GM23338 (cell line): ENCODE measurements around the gene KLRB1. TPM values are rescaled to one million over a fixed set of nuclear protein-coding genes. Genes with fewer than 3 reads are reported as not detected.
"Not testable (repeated sequence)": the region's sequence is repeated elsewhere in the genome, so short reads cannot be mapped to it uniquely, and the experiment has no call there.

Source experiments
- ATAC-seq: fragments of 200-7000 bp; cut with Tn5 transposase; 3 replicates; pipeline ENCODE4 v1.9.1; 2020
- DNase-seq: peaks from one replicate; pipeline ENCODE4 v3.0.0-alpha.2; 2015; ENCODE audit warnings: low spot score
- H2AFZ ChIP-seq: fragments of 200-600 bp; sonication (generic); 2 replicates; pipeline ENCODE4 v1.8.0; 2016; ENCODE audit warnings: antibody characterized with exemption, mild to moderate bottlenecking, moderate library complexity
- H3F3A ChIP-seq: fragments of 200-600 bp; sonication (generic); replicated peaks from 2 replicates; pipeline ENCODE4 v1.8.0; 2017; ENCODE audit warnings: antibody characterized with exemption, mixed run types, low read depth
- H3K27ac ChIP-seq: fragments of 200-600 bp; sonication (generic); 2 replicates; pipeline ENCODE4 v1.6.1; 2016; ENCODE audit warnings: low read depth
- H3K27me3 ChIP-seq: fragments of 200-600 bp; sonication (generic); 2 replicates; pipeline ENCODE4 v1.8.0; 2016; ENCODE audit warnings: mild to moderate bottlenecking, mixed run types, moderate library complexity; ENCODE audit not compliant: insufficient read depth
- H3K36me3 ChIP-seq: fragments of 200-600 bp; sonication (generic); 2 replicates; pipeline ENCODE4 v1.8.0; 2016; ENCODE audit warnings: mild to moderate bottlenecking; ENCODE audit not compliant: insufficient read depth
- H3K4me1 ChIP-seq: fragments of 200-600 bp; sonication (generic); 2 replicates; pipeline ENCODE4 v1.8.0; 2016; ENCODE audit warnings: mild to moderate bottlenecking, moderate library complexity; ENCODE audit not compliant: insufficient read depth
- H3K4me2 ChIP-seq: fragments of 200-600 bp; sonication (generic); 2 replicates; pipeline ENCODE4 v1.7.1; 2017; ENCODE audit warnings: mixed run types
- H3K4me3 ChIP-seq: fragments of 200-600 bp; sonication (generic); 2 replicates; pipeline ENCODE4 v1.6.1; 2016; ENCODE audit warnings: mixed run types
- H3K79me2 ChIP-seq: fragments of 200-600 bp; sonication (generic); replicated peaks from 2 replicates; pipeline ENCODE4 v1.8.0; 2017; ENCODE audit warnings: mild to moderate bottlenecking; ENCODE audit not compliant: insufficient read depth
- H3K9me2 ChIP-seq: fragments of 200-600 bp; sonication (generic); 2 replicates; pipeline ENCODE4 v1.8.0; 2017; ENCODE audit not compliant: insufficient read depth
- H4K20me1 ChIP-seq: fragments of 200-600 bp; sonication (generic); replicated peaks from 2 replicates; pipeline ENCODE4 v1.8.0; 2017; ENCODE audit warnings: mild to moderate bottlenecking; ENCODE audit not compliant: insufficient read depth
- H3K27ac Mint-ChIP-seq: 2 replicates; pipeline ENCODE4 v1.8.0; 2020; ENCODE audit warnings: inconsistent platforms, mild to moderate bottlenecking, moderate library complexity, mixed read lengths
- H3K27me3 Mint-ChIP-seq: 3 replicates; pipeline ENCODE4 v1.8.0; 2022; ENCODE audit warnings: low read depth, mild to moderate bottlenecking, moderate library complexity, mixed read lengths, inconsistent platforms; ENCODE audit not compliant: insufficient read depth, poor library complexity
- H3K36me3 Mint-ChIP-seq: 3 replicates; pipeline ENCODE4 v1.8.0; 2021; ENCODE audit warnings: low read depth, mild to moderate bottlenecking, inconsistent platforms, moderate library complexity, mixed read lengths
- H3K4me1 Mint-ChIP-seq: 3 replicates; pipeline ENCODE4 v1.8.0; 2020; ENCODE audit warnings: mild to moderate bottlenecking, inconsistent platforms, mixed read lengths
- H3K4me3 Mint-ChIP-seq: 3 replicates; pipeline ENCODE4 v1.8.0; 2021; ENCODE audit warnings: moderate library complexity, mild to moderate bottlenecking, inconsistent platforms, mixed read lengths
- H3K9me3 Mint-ChIP-seq: 3 replicates; pipeline ENCODE4 v1.8.0; 2020; ENCODE audit warnings: moderate library complexity, mild to moderate bottlenecking, inconsistent platforms, mixed read lengths
- CREB1 ChIP-seq: fragments of 250-450 bp; sonication (Bioruptor Pico); IDR thresholded peaks from 2 replicates; pipeline ENCODE4 v1.5.0; 2020; ENCODE audit warnings: low read depth, mild to moderate bottlenecking, moderate library complexity
- EZH2phosphoT487 ChIP-seq: fragments of 200-600 bp; sonication (generic); IDR thresholded peaks from one replicate; pipeline ENCODE4 v1.8.1; 2018; ENCODE audit warnings: antibody characterized with exemption; ENCODE audit not compliant: unreplicated experiment
- JUNB ChIP-seq: IDR thresholded peaks from one replicate; pipeline ENCODE4 v1.6.1; 2016; ENCODE audit warnings: antibody characterized with exemption; ENCODE audit not compliant: unreplicated experiment
- NANOG ChIP-seq: IDR thresholded peaks from 2 replicates; pipeline ENCODE4 v1.6.1; 2016; ENCODE audit warnings: antibody characterized with exemption, borderline replicate concordance
- STAT1 ChIP-seq: IDR thresholded peaks from one replicate; pipeline ENCODE4 v1.6.1; 2016; ENCODE audit warnings: antibody characterized with exemption; ENCODE audit not compliant: unreplicated experiment
- ZNF331 ChIP-seq: fragments of 250-450 bp; sonication (Bioruptor Pico); IDR thresholded peaks from 2 replicates; pipeline ENCODE4 v1.5.0; 2020; ENCODE audit warnings: low read depth, mild to moderate bottlenecking, moderate library complexity
- polyA plus RNA-seq: library from polyadenylated mRNA; unstranded; fragments of >200 nt; fragmentation: Nextera tagmentation; extraction: Ambion mirVana; gene quantifications from 2 replicates; pipeline ENCODE4 v1.2.1, GENCODE V29; 2016
- total RNA-seq: library from RNA; depleted of rRNA; stranded (reverse); fragments of >200 nt; shearing (Covaris generic); gene quantifications from 2 replicates; pipeline ENCODE4 v1.2.3, GENCODE V29; 2014
- TF ChIP-seq, protein P1 (sequence below): IDR thresholded peaks from 2 replicates; pipeline ENCODE4 v1.6.1; 2016; ENCODE audit warnings: antibody characterized with exemption
- TF ChIP-seq, protein P2 (sequence below): fragments of 250-450 bp; sonication (Bioruptor Pico); IDR thresholded peaks from 2 replicates; pipeline ENCODE4 v1.5.0; 2020; ENCODE audit warnings: mild to moderate bottlenecking, moderate library complexity

KLRB1 gene
- total and polyA plus RNA-seq, 2 experiments from 2014 or later, result 0.18 TPM; not detected in 1

DNA sequence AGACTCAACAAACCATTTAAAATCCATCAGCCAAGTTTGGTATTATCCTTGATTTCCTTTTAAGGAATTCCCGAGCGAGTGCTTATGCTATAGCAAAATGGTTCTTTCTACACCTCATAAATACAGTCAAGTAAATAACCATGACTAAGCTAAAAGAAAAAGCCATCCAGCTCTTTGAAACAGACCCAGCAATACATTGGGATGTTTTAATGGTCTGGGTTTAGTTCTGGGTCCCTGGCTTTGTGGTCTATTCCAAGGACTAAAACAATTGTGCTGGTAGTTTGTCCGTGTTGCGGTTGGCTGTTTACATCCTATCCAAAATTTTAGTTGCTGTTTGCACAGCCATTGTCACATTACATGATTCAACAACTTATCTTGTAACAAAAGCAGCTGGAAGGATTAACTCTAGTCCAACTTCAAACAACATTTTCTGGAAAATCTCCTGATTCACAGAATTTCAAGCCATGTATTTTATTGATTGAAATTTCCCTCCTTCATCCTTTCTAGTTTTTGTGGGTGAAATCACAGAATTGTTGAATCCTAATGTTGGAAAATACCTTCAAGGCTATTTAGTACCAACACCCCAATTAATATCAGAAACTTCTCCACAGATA lies 19.6 kb downstream of the KLRB1 start:
- H4K20me1 ChIP-seq, result no peaks in the 10 kb centered on the region
- Mint-ChIP-seq H3K36me3 (no peaks in the 10 kb centered on the region), H3K4me3 (no peak overlapping the region), H3K27ac (no peak overlapping the region), H3K9me3 (no peaks in the 10 kb centered on the region), H3K27me3 (no peaks in the 10 kb centered on the region), H3K4me1 (no peaks in the 10 kb centered on the region)
- TF ChIP-seq EZH2phosphoT487 (no peak), ZNF331 (CRISPR knock-in tag) (no peak), NANOG (no peak), JUNB (no peak), STAT1 (no peak), CREB1 (CRISPR knock-in tag) (no peak)
- TF ChIP-seq, protein P1, sequence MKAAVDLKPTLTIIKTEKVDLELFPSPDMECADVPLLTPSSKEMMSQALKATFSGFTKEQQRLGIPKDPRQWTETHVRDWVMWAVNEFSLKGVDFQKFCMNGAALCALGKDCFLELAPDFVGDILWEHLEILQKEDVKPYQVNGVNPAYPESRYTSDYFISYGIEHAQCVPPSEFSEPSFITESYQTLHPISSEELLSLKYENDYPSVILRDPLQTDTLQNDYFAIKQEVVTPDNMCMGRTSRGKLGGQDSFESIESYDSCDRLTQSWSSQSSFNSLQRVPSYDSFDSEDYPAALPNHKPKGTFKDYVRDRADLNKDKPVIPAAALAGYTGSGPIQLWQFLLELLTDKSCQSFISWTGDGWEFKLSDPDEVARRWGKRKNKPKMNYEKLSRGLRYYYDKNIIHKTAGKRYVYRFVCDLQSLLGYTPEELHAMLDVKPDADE, result no peak
- TF ChIP-seq, protein P2, sequence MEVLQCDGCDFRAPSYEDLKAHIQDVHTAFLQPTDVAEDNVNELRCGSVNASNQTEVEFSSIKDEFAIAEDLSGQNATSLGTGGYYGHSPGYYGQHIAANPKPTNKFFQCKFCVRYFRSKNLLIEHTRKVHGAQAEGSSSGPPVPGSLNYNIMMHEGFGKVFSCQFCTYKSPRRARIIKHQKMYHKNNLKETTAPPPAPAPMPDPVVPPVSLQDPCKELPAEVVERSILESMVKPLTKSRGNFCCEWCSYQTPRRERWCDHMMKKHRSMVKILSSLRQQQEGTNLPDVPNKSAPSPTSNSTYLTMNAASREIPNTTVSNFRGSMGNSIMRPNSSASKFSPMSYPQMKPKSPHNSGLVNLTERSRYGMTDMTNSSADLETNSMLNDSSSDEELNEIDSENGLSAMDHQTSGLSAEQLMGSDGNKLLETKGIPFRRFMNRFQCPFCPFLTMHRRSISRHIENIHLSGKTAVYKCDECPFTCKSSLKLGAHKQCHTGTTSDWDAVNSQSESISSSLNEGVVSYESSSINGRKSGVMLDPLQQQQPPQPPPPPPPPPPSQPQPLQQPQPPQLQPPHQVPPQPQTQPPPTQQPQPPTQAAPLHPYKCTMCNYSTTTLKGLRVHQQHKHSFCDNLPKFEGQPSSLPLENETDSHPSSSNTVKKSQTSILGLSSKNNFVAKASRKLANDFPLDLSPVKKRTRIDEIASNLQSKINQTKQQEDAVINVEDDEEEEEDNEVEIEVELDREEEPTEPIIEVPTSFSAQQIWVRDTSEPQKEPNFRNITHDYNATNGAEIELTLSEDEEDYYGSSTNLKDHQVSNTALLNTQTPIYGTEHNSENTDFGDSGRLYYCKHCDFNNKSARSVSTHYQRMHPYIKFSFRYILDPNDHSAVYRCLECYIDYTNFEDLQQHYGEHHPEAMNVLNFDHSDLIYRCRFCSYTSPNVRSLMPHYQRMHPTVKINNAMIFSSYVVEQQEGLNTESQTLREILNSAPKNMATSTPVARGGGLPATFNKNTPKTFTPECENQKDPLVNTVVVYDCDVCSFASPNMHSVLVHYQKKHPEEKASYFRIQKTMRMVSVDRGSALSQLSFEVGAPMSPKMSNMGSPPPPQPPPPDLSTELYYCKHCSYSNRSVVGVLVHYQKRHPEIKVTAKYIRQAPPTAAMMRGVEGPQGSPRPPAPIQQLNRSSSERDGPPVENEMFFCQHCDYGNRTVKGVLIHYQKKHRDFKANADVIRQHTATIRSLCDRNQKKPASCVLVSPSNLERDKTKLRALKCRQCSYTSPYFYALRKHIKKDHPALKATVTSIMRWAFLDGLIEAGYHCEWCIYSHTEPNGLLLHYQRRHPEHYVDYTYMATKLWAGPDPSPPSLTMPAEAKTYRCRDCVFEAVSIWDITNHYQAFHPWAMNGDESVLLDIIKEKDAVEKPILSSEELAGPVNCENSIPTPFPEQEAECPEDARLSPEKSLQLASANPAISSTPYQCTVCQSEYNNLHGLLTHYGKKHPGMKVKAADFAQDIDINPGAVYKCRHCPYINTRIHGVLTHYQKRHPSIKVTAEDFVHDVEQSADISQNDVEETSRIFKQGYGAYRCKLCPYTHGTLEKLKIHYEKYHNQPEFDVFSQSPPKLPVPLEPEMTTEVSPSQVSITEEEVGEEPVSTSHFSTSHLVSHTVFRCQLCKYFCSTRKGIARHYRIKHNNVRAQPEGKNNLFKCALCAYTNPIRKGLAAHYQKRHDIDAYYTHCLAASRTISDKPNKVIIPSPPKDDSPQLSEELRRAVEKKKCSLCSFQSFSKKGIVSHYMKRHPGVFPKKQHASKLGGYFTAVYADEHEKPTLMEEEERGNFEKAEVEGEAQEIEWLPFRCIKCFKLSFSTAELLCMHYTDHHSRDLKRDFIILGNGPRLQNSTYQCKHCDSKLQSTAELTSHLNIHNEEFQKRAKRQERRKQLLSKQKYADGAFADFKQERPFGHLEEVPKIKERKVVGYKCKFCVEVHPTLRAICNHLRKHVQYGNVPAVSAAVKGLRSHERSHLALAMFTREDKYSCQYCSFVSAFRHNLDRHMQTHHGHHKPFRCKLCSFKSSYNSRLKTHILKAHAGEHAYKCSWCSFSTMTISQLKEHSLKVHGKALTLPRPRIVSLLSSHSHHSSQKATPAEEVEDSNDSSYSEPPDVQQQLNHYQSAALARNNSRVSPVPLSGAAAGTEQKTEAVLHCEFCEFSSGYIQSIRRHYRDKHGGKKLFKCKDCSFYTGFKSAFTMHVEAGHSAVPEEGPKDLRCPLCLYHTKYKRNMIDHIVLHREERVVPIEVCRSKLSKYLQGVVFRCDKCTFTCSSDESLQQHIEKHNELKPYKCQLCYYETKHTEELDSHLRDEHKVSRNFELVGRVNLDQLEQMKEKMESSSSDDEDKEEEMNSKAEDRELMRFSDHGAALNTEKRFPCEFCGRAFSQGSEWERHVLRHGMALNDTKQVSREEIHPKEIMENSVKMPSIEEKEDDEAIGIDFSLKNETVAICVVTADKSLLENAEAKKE (CRISPR knock-in tag), result no peak
- no peaks in the 10 kb centered on the region for H3F3A ChIP-seq
- no peaks in the 10 kb centered on the region for H3K79me2 ChIP-seq
- no peak for ATAC-seq
- no peak overlapping the region for H3K27ac ChIP-seq
- H3K4me3 ChIP-seq, result no peak overlapping the region
- H3K4me2 ChIP-seq, result no peak overlapping the region
- H3K4me1 ChIP-seq, result no peaks in the 10 kb centered on the region
- H3K27me3 ChIP-seq, result no peaks in the 10 kb centered on the region
- H3K9me2 ChIP-seq, result no peaks in the 10 kb centered on the region
- H2AFZ ChIP-seq, result no peak overlapping the region
- DNase-seq, result no peak
- H3K36me3 ChIP-seq, result no peaks in the 10 kb centered on the region

DNA sequence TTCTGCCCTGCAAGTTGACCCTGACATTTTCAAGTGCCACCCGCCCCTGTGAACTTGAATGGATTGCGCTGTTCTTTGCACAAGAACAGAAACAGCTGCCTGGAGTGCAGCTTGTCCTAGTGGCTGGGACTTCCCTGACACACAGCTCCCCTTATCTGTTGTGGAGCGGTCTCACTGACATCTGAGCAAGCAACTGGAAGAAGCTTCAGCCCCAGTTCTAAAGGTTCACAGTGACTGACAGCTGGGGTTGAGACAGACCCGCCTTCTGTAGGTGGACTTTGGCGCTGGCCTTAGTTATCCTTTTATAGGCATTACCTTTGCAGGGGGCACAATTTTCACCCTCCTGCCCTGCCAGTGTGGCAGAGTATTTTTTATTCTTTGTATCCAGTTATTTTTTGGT lies 30.0 kb downstream of the KLRB1 start:
- H3K4me3 Mint-ChIP-seq, H3K4me3 ChIP-seq, H3F3A ChIP-seq, H3K9me3 Mint-ChIP-seq, ATAC-seq, H3K27ac ChIP-seq, H2AFZ ChIP-seq, H4K20me1 ChIP-seq, H3K79me2 ChIP-seq, H3K27me3 ChIP-seq, H3K4me2 ChIP-seq, DNase-seq, H3K36me3 Mint-ChIP-seq, H3K4me1 Mint-ChIP-seq, H3K27me3 Mint-ChIP-seq, H3K4me1 ChIP-seq, H3K36me3 ChIP-seq, H3K27ac Mint-ChIP-seq, H3K9me2 ChIP-seq: not testable (repeated sequence)

DNA sequence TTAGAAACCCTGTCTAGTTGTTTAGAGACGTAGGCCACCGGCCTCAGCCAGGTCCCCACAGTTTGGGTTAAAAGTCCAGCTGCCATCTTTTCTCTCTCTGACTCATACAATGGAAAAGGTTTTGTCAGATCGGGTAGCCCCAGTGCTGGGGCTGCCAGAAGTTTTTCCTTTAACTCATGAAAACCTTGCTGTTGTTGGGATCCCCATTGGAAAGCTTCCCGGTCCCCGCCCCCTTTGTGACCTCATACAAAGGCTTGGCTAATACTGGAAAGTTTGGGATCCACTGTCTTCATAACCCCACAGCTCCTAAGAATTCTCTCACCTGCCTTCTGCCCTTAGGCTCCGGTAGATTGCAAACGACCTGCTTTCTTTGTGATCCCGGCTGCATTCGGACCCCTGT lies 40.6 kb downstream of the KLRB1 start:
- H3K4me2 ChIP-seq, DNase-seq, H3K4me3 ChIP-seq, H3K4me1 Mint-ChIP-seq, H3K27ac Mint-ChIP-seq, H4K20me1 ChIP-seq, H3F3A ChIP-seq, H2AFZ ChIP-seq, H3K36me3 Mint-ChIP-seq, H3K4me3 Mint-ChIP-seq, H3K27me3 ChIP-seq, H3K9me2 ChIP-seq, H3K79me2 ChIP-seq, H3K27ac ChIP-seq, ATAC-seq, H3K9me3 Mint-ChIP-seq, H3K36me3 ChIP-seq, H3K4me1 ChIP-seq, H3K27me3 Mint-ChIP-seq: not testable (repeated sequence)
